ENCODE results near the gene MIOX. TPM values are rescaled to one million over a fixed set of nuclear protein-coding genes. Genes with fewer than 3 reads are reported as not detected.

The MIOX gene
- total RNA-seq, 1 donor = not detected

GRCh38 chr22:50443197-50443596, 43.5 kb upstream of the MIOX start:
- H3K27ac ChIP-seq (ENCODE audit: low read depth, low read length) = no peak overlapping the region
- H3K27me3 ChIP-seq (ENCODE audit: insufficient read depth, low read length) = no peaks in the 10 kb centered on the region
- no peaks in the 10 kb centered on the region for H3K79me2 ChIP-seq (ENCODE audit: insufficient read depth, low read length)
- H3K4me3 ChIP-seq (ENCODE audit: insufficient read depth, low read length) = no peak overlapping the region
- no peaks in the 10 kb centered on the region for H3K9me3 ChIP-seq (ENCODE audit: low read depth, low read length)
- DNase-seq (ENCODE audit: insufficient read length, low spot score, missing footprints) = no peak
- no peak for TF ChIP-seq CTCF (IDR thresholded peaks at IDR 0.05; ENCODE audit: extremely low read depth, low read depth, low read length)
- H3K36me3 ChIP-seq (ENCODE audit: insufficient read depth, low read length) = peaks cover 40% of the 10 kb centered on the region
- peaks cover 9% of the 10 kb centered on the region for H3K4me1 ChIP-seq (ENCODE audit: insufficient read depth, low read length)
- no peak overlapping the region for H2AFZ ChIP-seq (ENCODE audit: low read length)
- H4K20me1 ChIP-seq (ENCODE audit: insufficient read depth, low read length) = peaks cover 14% of the 10 kb centered on the region
- no peak overlapping the region for H3K4me2 ChIP-seq (ENCODE audit: insufficient read depth, low read length)

GRCh38 chr22:50443801-50444625, 42.6 kb upstream of the MIOX start:
- no peak overlapping the region for H3K4me3 ChIP-seq (ENCODE audit: insufficient read depth, low read length)
- H3K79me2 ChIP-seq (ENCODE audit: insufficient read depth, low read length) = no peaks in the 10 kb centered on the region
- no peak overlapping the region for H3K4me2 ChIP-seq (ENCODE audit: insufficient read depth, low read length)
- peaks cover 38% of the 10 kb centered on the region for H3K36me3 ChIP-seq (ENCODE audit: insufficient read depth, low read length)
- peaks cover 9% of the 10 kb centered on the region for H3K4me1 ChIP-seq (ENCODE audit: insufficient read depth, low read length)
- no peak for TF ChIP-seq CTCF (IDR thresholded peaks at IDR 0.05; ENCODE audit: extremely low read depth, low read depth, low read length)
- H3K9me3 ChIP-seq (ENCODE audit: low read depth, low read length) = no peaks in the 10 kb centered on the region
- H3K27me3 ChIP-seq (ENCODE audit: insufficient read depth, low read length) = no peaks in the 10 kb centered on the region
- H4K20me1 ChIP-seq (ENCODE audit: insufficient read depth, low read length) = peaks cover 14% of the 10 kb centered on the region
- no peak overlapping the region for H3K27ac ChIP-seq (ENCODE audit: low read depth, low read length)
- no peak overlapping the region for H2AFZ ChIP-seq (ENCODE audit: low read length)
- DNase-seq (ENCODE audit: insufficient read length, low spot score, missing footprints) = no peak

GRCh38 chr22:50444663-50445062, 42.0 kb upstream of the MIOX start:
- Histone ChIP-seq H3K27ac (ENCODE audit: low read depth, low read length) (peak overlapping the region; percentile 32), H3K4me2 (ENCODE audit: insufficient read depth, low read length) (no peak overlapping the region)

More at GRCh38 chr22:50444663-50445062, 42.0 kb upstream of the MIOX start:
- Histone ChIP-seq H4K20me1 (ENCODE audit: insufficient read depth, low read length) (peaks cover 14% of the 10 kb centered on the region), H3K9me3 (ENCODE audit: low read depth, low read length) (no peaks in the 10 kb centered on the region), H3K36me3 (ENCODE audit: insufficient read depth, low read length) (peaks cover 40% of the 10 kb centered on the region), H3K4me3 (ENCODE audit: insufficient read depth, low read length) (no peak overlapping the region), H3K79me2 (ENCODE audit: insufficient read depth, low read length) (no peaks in the 10 kb centered on the region), H3K27me3 (ENCODE audit: insufficient read depth, low read length) (no peaks in the 10 kb centered on the region), H2AFZ (ENCODE audit: low read length) (no peak overlapping the region), H3K4me1 (ENCODE audit: insufficient read depth, low read length) (peaks cover 9% of the 10 kb centered on the region)
- TF ChIP-seq CTCF (IDR thresholded peaks at IDR 0.05; ENCODE audit: extremely low read depth, low read depth, low read length) = no peak
- peak; percentile 99 for DNase-seq (ENCODE audit: insufficient read length, low spot score, missing footprints)
